Measurements from ENCODE around the gene CIZ1.

CIZ1 gene

DNA sequence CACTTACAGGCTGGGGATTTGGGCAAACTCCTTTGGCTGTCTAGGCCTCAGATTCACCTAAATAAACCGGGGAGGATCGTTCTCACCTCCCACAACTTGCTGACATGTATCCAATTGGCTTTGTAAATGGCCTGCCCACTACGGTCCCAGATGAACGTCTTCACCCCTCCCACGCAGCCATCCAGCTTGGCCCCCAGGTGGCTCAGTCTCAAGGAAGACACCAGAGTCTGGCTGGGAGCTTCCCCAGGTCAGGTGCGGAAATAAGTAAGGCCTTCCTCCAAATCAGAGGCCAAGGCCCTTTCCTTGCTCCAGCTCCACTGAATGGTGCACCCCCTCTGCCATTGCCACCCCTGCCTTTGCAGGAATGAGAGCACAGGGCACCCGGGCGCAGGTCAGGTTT lies 11.4 kb downstream of the CIZ1 start:
- H3K79me1 ChIP-seq (ENCODE audit: low read length), result no peaks in the 10 kb centered on the region
- H2BK120ac ChIP-seq (ENCODE audit: low read depth, low read length), result no peak overlapping the region
- H3K23ac ChIP-seq (ENCODE audit: low read length), result no peak overlapping the region
- no peak for DNase-seq
- H4K8ac ChIP-seq (ENCODE audit: low read depth, low read length), result no peak overlapping the region
- no peak overlapping the region for H3K4me3 ChIP-seq (ENCODE audit: low read length)
- no peak overlapping the region for H3K4me2 ChIP-seq (ENCODE audit: low read length)
- H3K4me1 ChIP-seq (ENCODE audit: control insufficient read depth, low read depth, low read length), result no peaks in the 10 kb centered on the region
- H3K36me3 ChIP-seq (ENCODE audit: control insufficient read depth, insufficient read depth, low read length), result peaks cover 19% of the 10 kb centered on the region
- no peak overlapping the region for H3K56ac ChIP-seq (ENCODE audit: low read length)
- no peak overlapping the region for H2BK15ac ChIP-seq (replicated peaks; ENCODE audit: low read depth)
- H3K9ac ChIP-seq (ENCODE audit: low read length), result no peak overlapping the region
- no peak overlapping the region for H2BK5ac ChIP-seq (ENCODE audit: low read length)
- H3K27me3 ChIP-seq (ENCODE audit: insufficient read depth, low read length, poor library complexity), result no peaks in the 10 kb centered on the region
- WGBS (ENCODE audit: extremely low coverage, insufficient coverage, low lambda C conversion rate), result no CpG with 5 or more reads among the region's 8 CpGs
- no peak overlapping the region for H2AK5ac ChIP-seq (ENCODE audit: low read length)
- no peak overlapping the region for H3K18ac ChIP-seq (ENCODE audit: low read length)
- H4K5ac ChIP-seq (ENCODE audit: low read length), result no peak overlapping the region
- H3K79me2 ChIP-seq (ENCODE audit: control insufficient read depth, insufficient read depth, low read length), result no peaks in the 10 kb centered on the region
- H3K4ac ChIP-seq (ENCODE audit: low read depth, low read length), result no peak overlapping the region
- no peak overlapping the region for H3K27ac ChIP-seq (ENCODE audit: low read depth, low read length)

DNA sequence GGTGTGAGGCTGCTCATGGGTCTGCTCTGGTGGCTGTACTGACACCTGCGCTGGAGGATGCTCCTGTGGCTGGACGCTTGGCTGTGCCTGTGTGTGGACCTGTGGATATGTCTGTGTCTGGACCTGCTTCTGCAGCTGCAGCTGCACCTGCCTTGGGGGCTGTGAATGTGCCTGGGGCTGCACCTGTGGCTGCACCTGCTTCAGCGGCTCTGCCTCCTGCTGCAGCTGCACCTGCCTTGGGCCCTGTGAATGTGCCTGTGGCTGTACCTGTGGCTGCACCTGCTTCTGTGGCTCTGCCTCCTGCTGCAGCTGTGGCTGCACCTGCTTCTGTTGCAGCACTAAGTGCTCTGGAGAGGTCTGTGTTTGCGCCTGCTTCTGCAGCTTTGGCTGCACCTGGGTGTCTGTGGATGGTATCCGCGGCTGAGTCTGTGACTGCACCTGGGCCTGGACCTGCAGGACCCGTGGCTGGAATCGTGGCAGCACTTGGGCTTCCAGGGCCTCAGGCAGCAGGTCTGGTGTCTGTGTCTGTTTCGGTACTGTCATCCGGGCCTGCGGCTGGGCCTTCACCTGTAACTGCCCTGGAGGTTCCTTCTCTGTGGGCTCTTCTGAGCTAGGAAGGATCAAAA lies 12.5 kb downstream of the CIZ1 start:
- H3K56ac ChIP-seq (ENCODE audit: low read length), result no peak overlapping the region
- H3K4me1 ChIP-seq (ENCODE audit: control insufficient read depth, low read depth, low read length), result no peaks in the 10 kb centered on the region
- DNase-seq, result no peak
- H3K27me3 ChIP-seq (ENCODE audit: insufficient read depth, low read length, poor library complexity), result no peaks in the 10 kb centered on the region
- no peak overlapping the region for H3K4me3 ChIP-seq (ENCODE audit: low read length)
- H2BK15ac ChIP-seq (replicated peaks; ENCODE audit: low read depth), result no peak overlapping the region
- no peak overlapping the region for H2BK120ac ChIP-seq (ENCODE audit: low read depth, low read length)
- H3K36me3 ChIP-seq (ENCODE audit: control insufficient read depth, insufficient read depth, low read length), result peaks cover 19% of the 10 kb centered on the region
- no peaks in the 10 kb centered on the region for H3K79me1 ChIP-seq (ENCODE audit: low read length)
- no peak overlapping the region for H3K4ac ChIP-seq (ENCODE audit: low read depth, low read length)
- no peak overlapping the region for H3K27ac ChIP-seq (ENCODE audit: low read depth, low read length)
- WGBS (ENCODE audit: extremely low coverage, insufficient coverage, low lambda C conversion rate), result no CpG with 5 or more reads among the region's 11 CpGs
- H3K9ac ChIP-seq (ENCODE audit: low read length), result no peak overlapping the region
- H2BK5ac ChIP-seq (ENCODE audit: low read length), result no peak overlapping the region
- H3K18ac ChIP-seq (ENCODE audit: low read length), result no peak overlapping the region
- H4K5ac ChIP-seq (ENCODE audit: low read length), result no peak overlapping the region
- no peak overlapping the region for H2AK5ac ChIP-seq (ENCODE audit: low read length)
- H3K4me2 ChIP-seq (ENCODE audit: low read length), result no peak overlapping the region
- H3K23ac ChIP-seq (ENCODE audit: low read length), result no peak overlapping the region
- no peaks in the 10 kb centered on the region for H3K79me2 ChIP-seq (ENCODE audit: control insufficient read depth, insufficient read depth, low read length)
- no peak overlapping the region for H4K8ac ChIP-seq (ENCODE audit: low read depth, low read length)

DNA sequence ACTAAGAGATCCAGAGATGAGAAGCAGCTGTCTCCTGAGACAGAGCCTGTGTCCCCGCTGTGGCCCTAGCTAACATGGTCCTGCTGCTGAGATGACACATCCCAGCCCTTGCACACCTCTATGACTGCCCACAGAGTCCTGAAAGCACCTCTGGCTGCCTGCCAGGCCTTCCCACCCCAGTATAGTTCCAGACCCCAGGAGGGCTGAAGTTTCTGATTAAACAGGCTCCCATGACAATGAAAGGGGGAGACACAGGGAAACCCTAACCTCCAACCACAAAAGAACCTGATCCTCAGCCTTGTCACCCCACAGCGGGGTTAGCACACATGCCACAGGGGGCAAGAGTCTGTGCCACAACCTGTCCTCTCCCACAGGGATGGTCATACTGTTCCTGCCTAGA lies 15.6 kb downstream of the CIZ1 start:
- DNase-seq, result no peak
- Histone ChIP-seq H2BK15ac (replicated peaks; ENCODE audit: low read depth) (no peak overlapping the region), H3K27me3 (ENCODE audit: insufficient read depth, low read length, poor library complexity) (no peaks in the 10 kb centered on the region), H3K4me3 (ENCODE audit: low read length) (no peak overlapping the region), H3K79me2 (ENCODE audit: control insufficient read depth, insufficient read depth, low read length) (no peaks in the 10 kb centered on the region), H3K9ac (ENCODE audit: low read length) (no peak overlapping the region), H4K8ac (ENCODE audit: low read depth, low read length) (no peak overlapping the region), H2BK120ac (ENCODE audit: low read depth, low read length) (no peak overlapping the region), H3K36me3 (ENCODE audit: control insufficient read depth, insufficient read depth, low read length) (peaks cover 19% of the 10 kb centered on the region), H3K27ac (ENCODE audit: low read depth, low read length) (no peak overlapping the region), H3K4me1 (ENCODE audit: control insufficient read depth, low read depth, low read length) (no peaks in the 10 kb centered on the region), H2AK5ac (ENCODE audit: low read length) (no peak overlapping the region), H2BK5ac (ENCODE audit: low read length) (no peak overlapping the region), H3K56ac (ENCODE audit: low read length) (no peak overlapping the region), H3K23ac (ENCODE audit: low read length) (no peak overlapping the region), H4K5ac (ENCODE audit: low read length) (no peak overlapping the region), H3K18ac (ENCODE audit: low read length) (no peak overlapping the region), H3K4ac (ENCODE audit: low read depth, low read length) (no peak overlapping the region), H3K79me1 (ENCODE audit: low read length) (no peaks in the 10 kb centered on the region), H3K4me2 (ENCODE audit: low read length) (no peak overlapping the region)
- no CpG with 5 or more reads among the region's 2 CpGs for WGBS (ENCODE audit: extremely low coverage, insufficient coverage, low lambda C conversion rate)

DNA sequence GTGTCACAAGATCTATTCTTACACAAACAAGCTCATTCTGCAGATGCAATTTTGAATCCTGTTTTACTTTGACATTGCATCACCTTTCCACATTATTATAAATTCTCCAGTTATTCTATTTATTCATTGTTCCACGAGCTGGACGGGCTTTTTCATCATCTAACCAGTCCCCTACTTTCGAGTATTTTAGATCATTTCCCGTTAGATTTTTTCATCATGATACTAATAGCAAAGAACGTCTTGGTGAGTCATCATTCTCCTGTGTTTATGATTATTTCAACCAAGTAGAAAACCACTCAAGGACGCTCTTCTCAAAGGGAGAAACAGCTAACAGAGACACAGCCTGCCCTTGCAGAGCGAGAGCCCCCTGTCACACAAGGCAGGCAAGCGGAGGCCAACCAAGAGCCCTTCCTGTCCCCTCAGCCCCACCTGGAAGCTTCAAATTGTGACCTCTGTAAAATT lies 16.2 kb downstream of the CIZ1 start:
- Histone ChIP-seq H2BK15ac (replicated peaks; ENCODE audit: low read depth) (no peak overlapping the region), H3K79me1 (ENCODE audit: low read length) (no peaks in the 10 kb centered on the region), H3K27ac (ENCODE audit: low read depth, low read length) (no peak overlapping the region), H2BK5ac (ENCODE audit: low read length) (no peak overlapping the region), H3K56ac (ENCODE audit: low read length) (no peak overlapping the region), H3K36me3 (ENCODE audit: control insufficient read depth, insufficient read depth, low read length) (peaks cover 18% of the 10 kb centered on the region), H3K4ac (ENCODE audit: low read depth, low read length) (no peak overlapping the region), H2AK5ac (ENCODE audit: low read length) (no peak overlapping the region), H3K9ac (ENCODE audit: low read length) (no peak overlapping the region), H3K23ac (ENCODE audit: low read length) (no peak overlapping the region), H3K79me2 (ENCODE audit: control insufficient read depth, insufficient read depth, low read length) (no peaks in the 10 kb centered on the region), H3K4me3 (ENCODE audit: low read length) (no peak overlapping the region), H3K27me3 (ENCODE audit: insufficient read depth, low read length, poor library complexity) (no peaks in the 10 kb centered on the region), H3K18ac (ENCODE audit: low read length) (no peak overlapping the region), H4K5ac (ENCODE audit: low read length) (no peak overlapping the region), H4K8ac (ENCODE audit: low read depth, low read length) (no peak overlapping the region), H3K4me1 (ENCODE audit: control insufficient read depth, low read depth, low read length) (no peaks in the 10 kb centered on the region), H2BK120ac (ENCODE audit: low read depth, low read length) (no peak overlapping the region), H3K4me2 (ENCODE audit: low read length) (no peak overlapping the region)
- no peak for DNase-seq
- no CpG with 5 or more reads among the region's 8 CpGs for WGBS (ENCODE audit: extremely low coverage, insufficient coverage, low lambda C conversion rate)

DNA sequence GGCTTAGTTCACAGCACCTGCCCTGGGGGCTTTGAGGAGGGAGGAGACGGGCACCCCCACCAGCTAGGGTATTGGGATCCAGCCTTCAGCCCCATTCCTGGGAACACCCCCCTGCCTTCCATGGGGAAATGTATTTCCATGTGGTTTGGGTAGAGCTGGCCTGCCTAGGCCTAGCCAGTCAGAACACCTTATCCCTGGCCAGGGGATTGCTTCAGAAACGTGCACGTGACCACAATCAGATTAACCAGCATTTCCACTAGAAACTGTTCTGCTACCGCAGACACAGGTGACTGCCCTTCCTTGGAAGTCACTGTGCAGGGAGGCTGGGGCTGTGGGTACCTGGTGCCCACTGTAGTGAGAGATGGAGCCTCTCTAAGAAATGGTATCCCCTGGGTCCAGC lies 17.3 kb downstream of the CIZ1 start:
- Histone ChIP-seq H3K27ac (ENCODE audit: low read depth, low read length) (no peak overlapping the region), H3K27me3 (ENCODE audit: insufficient read depth, low read length, poor library complexity) (no peaks in the 10 kb centered on the region), H2BK120ac (ENCODE audit: low read depth, low read length) (no peak overlapping the region), H3K18ac (ENCODE audit: low read length) (no peak overlapping the region), H3K4me2 (ENCODE audit: low read length) (no peak overlapping the region), H3K4me1 (ENCODE audit: control insufficient read depth, low read depth, low read length) (no peaks in the 10 kb centered on the region), H3K56ac (ENCODE audit: low read length) (no peak overlapping the region), H3K79me2 (ENCODE audit: control insufficient read depth, insufficient read depth, low read length) (no peaks in the 10 kb centered on the region), H3K23ac (ENCODE audit: low read length) (no peak overlapping the region), H4K5ac (ENCODE audit: low read length) (no peak overlapping the region), H3K4me3 (ENCODE audit: low read length) (no peak overlapping the region), H2BK15ac (replicated peaks; ENCODE audit: low read depth) (no peak overlapping the region), H4K8ac (ENCODE audit: low read depth, low read length) (no peak overlapping the region), H2AK5ac (ENCODE audit: low read length) (no peak overlapping the region), H3K4ac (ENCODE audit: low read depth, low read length) (no peak overlapping the region), H3K36me3 (ENCODE audit: control insufficient read depth, insufficient read depth, low read length) (peaks cover 23% of the 10 kb centered on the region), H3K9ac (ENCODE audit: low read length) (no peak overlapping the region), H2BK5ac (ENCODE audit: low read length) (no peak overlapping the region), H3K79me1 (ENCODE audit: low read length) (no peaks in the 10 kb centered on the region)
- WGBS (ENCODE audit: extremely low coverage, insufficient coverage, low lambda C conversion rate), result no CpG with 5 or more reads among the region's 4 CpGs
- no peak for DNase-seq

DNA sequence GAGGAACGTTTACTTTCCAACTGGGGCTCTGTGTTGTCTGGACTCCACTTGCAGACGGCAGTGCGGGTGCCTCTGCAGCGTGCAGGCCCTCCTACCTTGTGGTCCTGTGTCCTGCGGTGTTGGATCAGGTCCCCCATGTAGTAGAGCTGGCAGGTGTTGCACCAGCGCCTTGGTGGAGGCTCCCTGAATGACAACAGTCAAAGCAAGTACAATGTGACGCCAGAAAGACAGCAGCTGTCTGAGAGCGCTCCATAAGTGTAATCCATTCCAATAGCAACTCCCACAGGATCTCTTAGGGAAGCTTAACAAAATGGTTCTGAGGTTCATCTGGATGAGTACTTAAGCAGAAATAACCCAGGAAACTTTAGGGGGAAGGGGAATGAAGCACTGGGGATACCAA lies 21.4 kb downstream of the CIZ1 start:
- no peak overlapping the region for H3K9ac ChIP-seq (ENCODE audit: low read length)
- no peak overlapping the region for H2BK120ac ChIP-seq (ENCODE audit: low read depth, low read length)
- H3K79me1 ChIP-seq (ENCODE audit: low read length), result no peaks in the 10 kb centered on the region
- H2BK15ac ChIP-seq (replicated peaks; ENCODE audit: low read depth), result no peak overlapping the region
- no peak overlapping the region for H3K4me2 ChIP-seq (ENCODE audit: low read length)
- H3K23ac ChIP-seq (ENCODE audit: low read length), result no peak overlapping the region
- H3K27me3 ChIP-seq (ENCODE audit: insufficient read depth, low read length, poor library complexity), result no peaks in the 10 kb centered on the region
- no peaks in the 10 kb centered on the region for H3K4me1 ChIP-seq (ENCODE audit: control insufficient read depth, low read depth, low read length)
- no peak overlapping the region for H3K27ac ChIP-seq (ENCODE audit: low read depth, low read length)
- H3K18ac ChIP-seq (ENCODE audit: low read length), result no peak overlapping the region
- no peak overlapping the region for H2AK5ac ChIP-seq (ENCODE audit: low read length)
- no peaks in the 10 kb centered on the region for H3K79me2 ChIP-seq (ENCODE audit: control insufficient read depth, insufficient read depth, low read length)
- no CpG with 5 or more reads among the region's 8 CpGs for WGBS (ENCODE audit: extremely low coverage, insufficient coverage, low lambda C conversion rate)
- no peak overlapping the region for H3K4me3 ChIP-seq (ENCODE audit: low read length)
- H4K8ac ChIP-seq (ENCODE audit: low read depth, low read length), result no peak overlapping the region
- no peak overlapping the region for H4K5ac ChIP-seq (ENCODE audit: low read length)
- H2BK5ac ChIP-seq (ENCODE audit: low read length), result no peak overlapping the region
- no peak overlapping the region for H3K56ac ChIP-seq (ENCODE audit: low read length)
- H3K36me3 ChIP-seq (ENCODE audit: control insufficient read depth, insufficient read depth, low read length), result peaks cover 17% of the 10 kb centered on the region
- no peak for DNase-seq
- H3K4ac ChIP-seq (ENCODE audit: low read depth, low read length), result no peak overlapping the region
